CD4-positive, alpha-beta T cell treated with Interleukin-1 beta for 1 hour (primary cell): ENCODE data around the gene COL8A1.

Experiments
- DNase-seq, 2 donors: peaks; one replicate each; pipeline ENCODE4 v3.0.0-alpha.2; 2020 to 2022

Gene COL8A1

DNA sequence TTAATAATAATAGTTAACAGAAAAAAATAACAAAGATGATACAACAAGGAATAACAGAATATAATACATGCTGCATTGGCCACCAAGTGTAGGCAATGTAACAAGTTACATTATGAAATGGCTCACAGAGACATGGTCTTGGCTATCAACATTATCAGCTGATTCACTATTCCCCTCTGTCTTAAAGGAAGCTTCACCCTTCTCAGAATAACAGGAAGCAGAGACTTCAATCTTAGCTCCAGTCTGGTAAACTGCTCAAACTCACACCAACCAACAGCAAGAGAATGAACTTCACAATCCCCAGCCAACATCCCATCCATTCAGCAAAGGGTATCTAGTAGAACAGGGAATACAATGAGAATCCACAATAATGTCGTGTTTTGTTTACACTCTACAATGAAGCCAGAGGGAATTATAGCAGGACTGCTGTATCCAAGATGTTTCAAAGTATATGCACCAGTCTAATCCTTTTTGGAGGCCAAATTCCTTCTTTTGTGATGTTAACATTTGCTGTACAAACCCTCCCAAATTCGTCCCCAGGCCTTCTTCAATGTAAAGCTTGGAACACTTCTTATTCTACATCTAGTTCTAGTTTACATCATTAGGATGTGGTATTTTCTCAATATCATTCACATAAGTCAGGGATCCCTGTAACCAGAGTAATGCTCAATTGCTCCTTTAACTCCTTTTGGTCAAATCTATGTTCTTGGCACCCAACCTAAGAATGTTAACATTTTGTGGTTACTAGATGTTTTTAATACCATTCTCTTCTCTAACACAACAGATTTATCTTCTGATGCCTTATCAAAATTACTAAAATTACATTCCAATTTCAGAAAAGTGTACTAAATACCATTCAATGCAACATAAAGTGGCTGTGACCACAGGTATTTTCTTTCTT, 126.9 kb downstream of the COL8A1 start:
- no peak for DNase-seq

- DNase-seq = no peak
These were observed 128.9 kb downstream of the COL8A1 start for GRCh38 chr3:99767291-99767690.

GRCh38 chr3:99768126-99768525, 129.7 kb downstream of the COL8A1 start:
- no peak for DNase-seq

- no peak for DNase-seq
These were observed 130.6 kb downstream of the COL8A1 start for GRCh38 chr3:99768808-99769501.

- DNase-seq = no peak
These were observed 133.8 kb downstream of the COL8A1 start for GRCh38 chr3:99772171-99772570.

DNA sequence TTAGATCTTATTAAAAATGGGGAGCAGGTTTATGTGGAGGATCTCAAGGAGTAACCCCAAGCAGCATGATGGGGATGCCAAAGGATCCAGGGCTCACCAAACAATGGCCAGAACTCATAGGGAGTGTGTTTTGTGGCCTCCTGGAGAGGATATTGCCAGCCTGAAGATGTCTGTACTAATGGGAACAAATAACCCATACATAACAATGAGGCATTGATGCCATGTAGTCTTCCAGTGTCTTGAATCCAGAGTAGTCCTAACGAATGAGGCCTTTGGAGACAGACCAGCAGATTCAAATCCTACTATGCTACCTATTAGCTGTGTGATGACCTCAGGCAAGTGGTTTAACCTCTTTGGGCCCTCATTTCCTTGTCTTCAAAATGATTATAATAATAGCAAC, 134.3 kb downstream of the COL8A1 start:
- DNase-seq = no peak

DNA sequence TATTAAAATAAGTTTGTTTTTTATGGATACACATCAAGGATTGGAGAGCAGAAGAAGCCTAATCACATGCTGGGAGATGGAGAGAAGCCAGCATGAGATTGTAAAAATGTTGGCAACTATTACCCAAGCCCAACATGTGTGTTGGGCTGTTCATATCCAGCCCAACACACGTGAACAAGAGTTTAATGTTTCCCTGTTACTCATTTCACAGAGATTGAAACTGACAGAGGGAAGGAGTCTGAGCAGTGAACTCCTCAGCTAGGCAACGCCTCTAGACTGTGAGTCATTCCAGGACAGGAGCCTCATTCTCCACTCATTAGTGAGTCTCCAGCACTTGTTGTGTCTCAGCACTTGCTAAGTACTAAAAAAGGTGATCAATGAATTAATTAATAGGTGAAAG, 136.1 kb downstream of the COL8A1 start:
- no peak for DNase-seq

DNA sequence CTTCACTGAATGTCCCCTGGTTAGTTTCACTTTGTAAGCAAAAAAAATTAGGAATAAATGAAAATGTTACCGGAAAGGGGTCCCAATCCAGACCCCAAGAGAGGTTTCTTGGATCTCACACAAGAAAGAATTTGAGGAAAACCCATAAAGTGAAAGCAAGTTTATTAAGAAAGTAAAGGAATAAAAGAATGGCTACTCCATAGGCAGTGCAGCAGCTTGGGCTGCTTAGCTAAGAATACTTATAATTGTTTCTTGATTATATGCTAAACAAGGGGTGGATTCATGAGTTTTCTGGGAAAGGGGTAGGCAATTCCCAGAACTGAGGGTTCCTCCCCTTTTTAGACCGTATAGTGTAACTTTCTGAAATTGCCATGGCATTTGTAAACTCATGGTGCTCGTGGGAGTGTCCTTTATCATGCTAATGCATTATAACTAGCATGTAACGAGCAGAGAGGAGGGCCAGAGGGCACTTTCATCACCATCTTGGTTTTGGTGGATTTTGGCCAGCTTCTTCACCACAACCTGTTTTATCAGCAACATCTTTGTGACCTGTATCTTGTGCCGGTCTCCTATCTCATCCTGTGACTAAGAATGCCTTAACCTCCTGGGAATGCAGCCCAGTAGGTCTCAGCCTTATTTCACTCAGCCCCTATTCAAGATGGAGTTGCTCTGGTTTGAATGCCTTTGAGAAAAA, 138.3 kb downstream of the COL8A1 start:
- DNase-seq = no peak

DNA sequence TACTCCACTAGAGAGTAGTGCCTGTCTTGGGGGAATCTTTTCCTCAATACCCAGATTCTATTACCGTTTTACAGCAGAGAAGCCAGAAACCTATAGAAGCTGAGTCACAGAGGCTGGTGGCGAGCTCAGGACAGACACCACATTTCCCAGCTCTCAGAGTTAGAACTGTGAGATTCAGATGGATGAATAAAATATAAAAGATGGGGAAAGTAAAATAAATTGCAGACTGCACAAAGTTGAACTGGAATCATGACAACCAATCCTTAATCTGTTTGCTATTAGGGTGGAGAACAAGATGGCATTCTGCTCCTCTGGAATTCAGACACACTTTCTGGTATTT, 138.8 kb downstream of the COL8A1 start:
- DNase-seq = no peak

- DNase-seq = no peak
These were observed 139.3 kb downstream of the COL8A1 start for GRCh38 chr3:99777708-99778107.

GRCh38 chr3:99780749-99781148, 142.4 kb downstream of the COL8A1 start:
- DNase-seq = no peak

GRCh38 chr3:99781761-99782160, 143.4 kb downstream of the COL8A1 start:
- no peak for DNase-seq

DNA sequence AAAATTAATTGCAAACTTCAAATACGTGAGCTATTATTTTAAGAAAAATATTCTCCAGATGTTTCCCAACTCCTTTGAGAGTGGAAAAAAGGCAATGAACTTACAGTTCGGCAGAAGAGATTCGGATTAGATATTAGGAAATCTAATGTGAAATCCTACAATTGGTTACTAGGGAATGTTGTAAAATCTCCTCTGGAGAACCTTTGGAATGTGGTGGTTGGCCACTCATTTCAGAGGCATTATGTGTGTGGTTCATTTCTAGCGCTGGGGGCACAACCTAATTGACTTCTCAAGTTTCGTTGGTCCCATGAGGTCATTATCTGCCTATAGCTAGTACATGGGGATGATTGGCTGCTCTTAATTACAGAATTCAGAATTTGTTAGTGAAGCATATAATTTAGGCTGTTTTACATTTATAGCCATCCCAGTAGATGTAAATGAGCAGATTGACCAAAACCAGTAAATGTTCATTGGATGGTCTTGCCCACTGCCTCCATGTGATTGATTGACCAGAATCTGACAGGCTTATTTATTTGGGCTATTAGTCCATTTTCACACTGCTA, 144.7 kb downstream of the COL8A1 start:
- no peak for DNase-seq

DNA sequence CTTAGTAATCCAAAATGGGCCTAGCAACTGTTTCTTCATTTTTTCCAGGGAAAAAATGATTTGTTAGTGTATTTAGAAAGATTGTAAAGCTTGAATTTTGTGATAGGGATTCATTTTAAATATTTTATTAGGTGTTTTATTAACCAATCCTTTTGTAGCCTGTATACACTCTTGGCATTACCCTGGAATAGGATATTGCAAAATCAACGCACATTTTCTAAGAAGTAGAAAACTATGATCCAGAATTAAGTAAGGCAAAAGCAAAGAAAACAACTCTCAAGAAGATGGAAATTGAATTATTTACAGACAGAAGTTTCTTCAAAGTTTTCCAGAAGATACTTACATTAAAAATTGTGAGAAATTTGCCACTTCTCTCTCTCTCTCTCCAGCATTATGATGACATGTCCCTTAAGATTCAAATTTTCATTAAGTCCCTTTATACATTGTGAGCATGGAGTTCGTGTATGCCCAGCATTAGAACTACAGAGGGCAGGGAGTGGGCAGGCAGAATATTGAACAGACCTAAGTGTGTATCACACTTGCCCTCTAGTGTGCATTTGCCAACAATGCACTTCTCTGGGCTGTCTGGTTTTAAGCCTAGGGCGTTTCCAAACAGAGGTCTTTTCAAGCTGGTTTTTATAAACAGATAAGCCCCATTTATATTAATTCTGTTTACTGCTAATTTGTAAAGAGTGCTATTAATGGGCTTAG, 150.8 kb downstream of the COL8A1 start:
- peak in 1 of 2 donors; percentile 11 for DNase-seq

DNA sequence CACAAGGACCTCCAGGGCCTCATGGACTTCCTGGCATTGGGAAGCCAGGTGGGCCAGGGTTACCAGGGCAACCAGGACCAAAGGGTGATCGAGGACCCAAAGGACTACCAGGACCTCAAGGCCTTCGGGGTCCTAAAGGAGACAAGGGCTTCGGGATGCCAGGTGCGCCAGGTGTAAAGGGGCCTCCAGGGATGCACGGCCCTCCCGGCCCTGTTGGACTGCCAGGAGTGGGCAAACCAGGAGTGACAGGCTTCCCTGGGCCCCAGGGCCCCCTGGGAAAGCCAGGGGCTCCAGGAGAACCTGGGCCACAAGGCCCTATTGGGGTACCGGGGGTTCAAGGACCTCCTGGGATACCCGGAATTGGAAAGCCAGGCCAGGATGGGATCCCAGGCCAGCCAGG, 156.1 kb downstream of the COL8A1 start:
- no peak for DNase-seq

- no peak for DNase-seq
These were observed 157.2 kb downstream of the COL8A1 start for GRCh38 chr3:99795573-99795972.

DNA sequence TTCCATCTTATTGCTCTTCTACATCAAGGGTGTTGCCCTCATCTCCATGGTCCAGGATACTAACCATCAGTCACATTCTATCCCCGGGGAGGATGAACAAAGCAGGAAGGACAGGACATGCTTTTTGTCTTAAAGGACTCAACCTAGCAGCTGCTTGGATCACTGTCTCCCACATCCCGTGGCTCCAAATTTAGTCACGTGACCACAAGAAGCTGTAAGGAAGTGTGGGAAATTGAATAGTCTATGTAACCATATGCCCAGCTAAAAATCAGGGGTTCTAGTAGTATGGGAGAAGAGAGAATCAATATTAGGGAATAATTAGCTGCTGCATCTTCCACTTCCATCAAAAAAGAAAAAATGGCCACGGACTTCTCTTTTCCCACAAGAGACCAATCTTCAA, 161.0 kb downstream of the COL8A1 start:
- DNase-seq = no peak

DNA sequence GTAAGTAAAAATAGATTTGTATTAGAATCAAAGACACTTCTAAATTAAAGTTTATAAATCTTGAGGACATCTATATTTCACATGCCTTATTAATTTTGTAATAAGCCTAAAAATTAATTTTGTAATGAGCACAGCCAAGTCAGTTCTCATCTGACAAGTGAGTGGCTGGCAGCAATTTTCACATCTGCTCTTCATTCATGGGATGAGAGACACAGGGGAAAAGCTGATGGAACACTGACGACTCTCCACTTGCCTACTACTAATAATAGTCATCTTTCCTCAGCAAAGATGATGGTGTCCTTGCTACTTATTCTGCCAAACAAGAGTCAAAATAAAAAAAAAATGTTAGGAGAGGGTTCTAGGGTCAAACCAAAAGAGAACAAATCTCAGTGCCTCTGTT, 164.9 kb downstream of the COL8A1 start:
- no peak for DNase-seq

GRCh38 chr3:99805160-99805559, 166.8 kb downstream of the COL8A1 start:
- no peak for DNase-seq

- peak; percentile 12 to 46 for DNase-seq
These were observed 169.9 kb downstream of the COL8A1 start for GRCh38 chr3:99808163-99808794.

DNA sequence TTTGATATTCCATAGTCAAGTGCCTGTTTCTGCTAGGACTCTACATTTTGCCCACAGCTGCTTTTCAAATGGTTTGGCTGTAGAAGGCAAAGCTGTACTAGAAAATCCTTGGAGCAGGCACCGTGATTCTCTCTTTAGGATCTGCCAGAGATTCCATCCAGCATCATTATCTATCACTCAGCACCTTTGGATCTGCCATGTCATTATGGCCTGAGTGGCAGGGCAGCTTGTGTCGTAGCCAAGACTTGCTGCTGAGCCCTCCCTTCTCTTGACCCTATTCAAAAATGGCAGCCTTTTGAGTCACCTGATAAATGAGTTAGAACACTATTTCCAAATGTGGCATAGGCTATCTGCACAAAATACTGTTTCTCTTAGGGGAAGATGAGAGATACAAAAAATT, 171.2 kb downstream of the COL8A1 start:
- DNase-seq = no peak

DNA sequence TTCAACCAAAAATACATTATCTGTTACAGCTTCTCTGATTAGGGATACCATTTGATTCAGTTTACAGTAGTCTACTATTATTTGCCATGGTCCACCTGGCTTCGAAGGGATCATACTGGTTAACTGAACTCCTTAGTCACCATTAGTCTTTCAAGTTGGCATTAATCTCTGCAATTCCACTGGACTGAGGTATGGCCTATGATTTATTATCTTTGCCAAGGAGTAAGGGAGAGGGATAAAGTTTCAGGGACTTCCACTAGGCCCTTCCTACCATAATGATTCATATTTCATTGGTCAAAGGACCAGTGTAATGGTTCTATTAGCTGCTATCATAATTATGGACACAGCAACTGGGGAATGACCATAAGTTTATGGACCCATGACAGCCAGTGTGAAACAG, 172.0 kb downstream of the COL8A1 start:
- DNase-seq = no peak
